Measurements from ENCODE around the gene ATXN1.

The ATXN1 gene

GRCh38 chr6:16355699-16356446 lies 405.4 kb downstream of the ATXN1 start:
- Histone ChIP-seq H3K36me3 (replicated peaks) (no peaks in the 10 kb centered on the region), H3K27ac (no peak overlapping the region), H3K4me3 (ENCODE audit: low read depth, low read length) (no peak overlapping the region), H3K27me3 (replicated peaks) (no peaks in the 10 kb centered on the region)
- no peak for TF ChIP-seq CTCF (IDR thresholded peaks at IDR 0.05; ENCODE audit: low read depth, low read length, missing control alignments)
- DNase-seq, result no peak
- in situ Hi-C loops (cut with HindIII; ENCODE audit: low pct_ligation_motif_present, low sequenced_read_pairs), result no loop called here

- Histone ChIP-seq H3K36me3 (replicated peaks) (no peaks in the 10 kb centered on the region), H3K27ac (no peak overlapping the region), H3K27me3 (replicated peaks) (no peaks in the 10 kb centered on the region), H3K4me3 (ENCODE audit: low read depth, low read length) (no peak overlapping the region)
- in situ Hi-C loops (cut with HindIII; ENCODE audit: low pct_ligation_motif_present, low sequenced_read_pairs), result no loop called here
- no peak for TF ChIP-seq CTCF (IDR thresholded peaks at IDR 0.05; ENCODE audit: low read depth, low read length, missing control alignments)
- no peak for DNase-seq
These were observed 406.0 kb downstream of the ATXN1 start for GRCh38 chr6:16355238-16355637.

GRCh38 chr6:16354692-16355091 lies 406.6 kb downstream of the ATXN1 start:
- no peak for DNase-seq
- in situ Hi-C loops (cut with HindIII; ENCODE audit: low pct_ligation_motif_present, low sequenced_read_pairs), result no loop called here
- H3K27ac ChIP-seq, result no peak overlapping the region
- no peaks in the 10 kb centered on the region for H3K27me3 ChIP-seq (replicated peaks)
- no peak overlapping the region for H3K4me3 ChIP-seq (ENCODE audit: low read depth, low read length)
- TF ChIP-seq CTCF (IDR thresholded peaks at IDR 0.05; ENCODE audit: low read depth, low read length, missing control alignments), result no peak
- no peaks in the 10 kb centered on the region for H3K36me3 ChIP-seq (replicated peaks)

- no peak for TF ChIP-seq CTCF (IDR thresholded peaks at IDR 0.05; ENCODE audit: low read depth, low read length, missing control alignments)
- in situ Hi-C loops (cut with HindIII; ENCODE audit: low pct_ligation_motif_present, low sequenced_read_pairs), result no loop called here
- no peak for DNase-seq
- Histone ChIP-seq H3K27ac (peak overlapping the region; percentile 76), H3K4me3 (ENCODE audit: low read depth, low read length) (no peak overlapping the region), H3K27me3 (replicated peaks) (no peaks in the 10 kb centered on the region), H3K36me3 (replicated peaks) (no peaks in the 10 kb centered on the region)
These were observed 408.3 kb downstream of the ATXN1 start for GRCh38 chr6:16352821-16353438.

- H3K27me3 ChIP-seq (replicated peaks), result no peaks in the 10 kb centered on the region
- peak; percentile 76 for DNase-seq
- TF ChIP-seq CTCF (IDR thresholded peaks at IDR 0.05; ENCODE audit: low read depth, low read length, missing control alignments), result no peak
- no peaks in the 10 kb centered on the region for H3K36me3 ChIP-seq (replicated peaks)
- in situ Hi-C loops (cut with HindIII; ENCODE audit: low pct_ligation_motif_present, low sequenced_read_pairs), result no loop called here
- H3K4me3 ChIP-seq (ENCODE audit: low read depth, low read length), result no peak overlapping the region
- peak overlapping the region; percentile 76 for H3K27ac ChIP-seq
These were observed 409.0 kb downstream of the ATXN1 start for GRCh38 chr6:16352258-16352635.

Measured in brain microvascular endothelial cell (primary cell).